Small intestine (tissue), 7 donors: ENCODE results near the gene SPIB. TPM values are rescaled to one million over a fixed set of nuclear protein-coding genes. Genes with fewer than 3 reads are reported as not detected.

Experiments used
- DNase-seq, 2 donors: peaks; one replicate each; pipeline versions ENCODE4 v3.0.0 to v3.0.0-alpha.2; 2013
- FAIRE-seq: peaks from 2 replicates; lab custom pipeline; 2012; peaks lifted over from hg19 to GRCh38; lab: Jason Lieb, UNC
- H3K27ac ChIP-seq, 3 donors: one replicate each; pipeline ENCODE4 v1.5.1; 2013; ENCODE audit warnings: low read length in 2 of 3, mild to moderate bottlenecking in 2 of 3, control low read depth in 1 of 3, inconsistent platforms in 1 of 3, low read depth in 1 of 3, moderate library complexity in 1 of 3
- H3K27me3 ChIP-seq, 3 donors: one replicate each; pipeline ENCODE4 v1.6.1; 2013; ENCODE audit warnings: low read length in 3 of 3, inconsistent platforms in 1 of 3; ENCODE audit not compliant: control insufficient read depth in 3 of 3, insufficient read depth in 3 of 3
- H3K36me3 ChIP-seq, 3 donors: one replicate each; pipeline ENCODE4 v1.6.1; 2013; ENCODE audit warnings: low read length in 3 of 3, inconsistent platforms in 1 of 3, low read depth in 1 of 3, mild to moderate bottlenecking in 1 of 3, moderate library complexity in 1 of 3; ENCODE audit not compliant: control insufficient read depth in 3 of 3, insufficient read depth in 2 of 3
- H3K4me1 ChIP-seq, 3 donors: one replicate each; pipeline ENCODE4 v1.6.1; 2013; ENCODE audit warnings: low read length in 2 of 3, inconsistent platforms in 1 of 3, low read depth in 1 of 3, mild to moderate bottlenecking in 1 of 3, moderate library complexity in 1 of 3; ENCODE audit not compliant: control insufficient read depth in 3 of 3, insufficient read depth in 2 of 3
- H3K4me3 ChIP-seq, 3 donors: one replicate each; pipeline ENCODE4 v1.5.1; 2013; ENCODE audit warnings: low read length in 3 of 3, control low read depth in 1 of 3, inconsistent platforms in 1 of 3, low read depth in 1 of 3, mild to moderate bottlenecking in 1 of 3, moderate library complexity in 1 of 3
- H3K9me3 ChIP-seq, 2 donors: one replicate each; pipeline ENCODE4 v1.6.1; 2013; ENCODE audit warnings: low read depth in 1 of 2, low read length in 1 of 2; ENCODE audit not compliant: control insufficient read depth in 2 of 2, insufficient read depth in 1 of 2
- WGBS, 3 donors: extraction: QIAGEN DNeasy Blood & Tissue Kit; methylation state at CpG; one replicate each; pipeline ENCODE4 v1.1.7; 2013; 5-methylcytosine and 5-hydroxymethylcytosine counted together
- polyA plus RNA-seq, 4 donors: library from polyadenylated mRNA; stranded (reverse) in 3 of 4; unstranded in 1 of 4; fragments of 200-250 nt in 3 of 4; fragments of 120-200 nt in 1 of 4; gene quantifications; one replicate each; pipeline versions ENCODE4 v1.2.1 to v1.2.3, GENCODE V29; 2013
- donor health status: healthy with polysubstance abuse.
- donor health status: control.
- donor health status: control.
- donor health status: Bipolar disorder and iron deficiency.
- donor health status: healthy.

Gene SPIB
- polyA plus RNA-seq, 4 donors = 16.6 to 44.3 (median 31.4) TPM

DNA sequence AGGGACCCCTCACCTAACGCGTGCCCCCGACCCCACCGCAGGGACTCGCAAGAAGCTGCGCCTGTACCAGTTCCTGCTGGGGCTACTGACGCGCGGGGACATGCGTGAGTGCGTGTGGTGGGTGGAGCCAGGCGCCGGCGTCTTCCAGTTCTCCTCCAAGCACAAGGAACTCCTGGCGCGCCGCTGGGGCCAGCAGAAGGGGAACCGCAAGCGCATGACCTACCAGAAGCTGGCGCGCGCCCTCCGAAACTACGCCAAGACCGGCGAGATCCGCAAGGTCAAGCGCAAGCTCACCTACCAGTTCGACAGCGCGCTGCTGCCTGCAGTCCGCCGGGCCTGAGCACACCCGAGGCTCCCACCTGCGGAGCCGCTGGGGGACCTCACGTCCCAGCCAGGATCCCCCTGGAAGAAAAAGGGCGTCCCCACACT lies 9.3 kb downstream of the SPIB start:
- Histone ChIP-seq H3K27ac (peak overlapping the region in 1 of 3 donors; percentile 39), H3K9me3 (no peaks in the 10 kb centered on the region), H3K4me3 (peak overlapping the region in 2 of 3 donors; percentile 1 to 37), H3K36me3 (no peaks in the 10 kb centered on the region), H3K27me3 (peaks cover 4 to 47% (median 4%) of the 10 kb centered on the region in 3 donors), H3K4me1 (peaks cover 0 to 17% (median 3%) of the 10 kb centered on the region in 3 donors)
- FAIRE-seq (no peak), DNase-seq (peak; percentile 66 to 91)
- 7 to 16% (median 10%) methylated on average over 35 to 38 of the region's 38 CpGs for WGBS, 3 donors

DNA sequence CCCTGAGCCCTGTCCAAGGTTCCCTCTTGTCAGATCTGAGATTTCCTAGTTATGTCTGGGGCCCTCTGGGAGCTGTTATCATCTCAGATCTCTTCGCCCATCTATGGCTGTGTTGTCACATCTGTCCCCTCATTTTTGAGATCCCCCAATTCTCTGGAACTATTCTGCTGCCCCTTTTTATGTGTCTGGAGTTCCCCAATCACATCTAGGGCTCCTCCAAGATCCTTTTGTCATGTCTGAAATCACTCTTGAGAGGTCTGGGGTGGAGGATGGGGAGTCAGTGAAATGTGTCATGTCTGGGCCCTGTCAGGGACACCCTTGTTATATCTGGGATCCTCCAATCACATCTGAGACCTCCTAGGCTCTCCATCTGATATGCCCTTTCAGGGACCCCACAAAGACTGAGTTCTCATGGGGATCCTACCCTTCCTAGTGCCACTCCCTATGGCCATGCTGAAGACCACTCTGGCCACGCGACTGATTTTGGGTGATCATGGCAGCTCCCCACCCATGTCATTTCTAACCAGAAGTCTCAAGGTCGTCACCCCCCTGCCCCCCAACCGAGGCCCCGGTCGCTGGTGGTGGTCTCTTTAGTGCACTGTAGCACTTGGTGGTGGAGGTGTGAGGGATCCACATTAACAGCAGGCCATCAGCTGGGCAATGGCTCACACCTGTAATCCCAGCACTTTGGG lies 10.2 kb downstream of the SPIB start:
- H3K27me3 ChIP-seq = peaks cover 4 to 52% (median 4%) of the 10 kb centered on the region in 3 donors
- no peak overlapping the region for H3K27ac ChIP-seq
- WGBS, 3 donors = 82 to 88% (median 87%) methylated on average over 7 of the region's 7 CpGs

DNA sequence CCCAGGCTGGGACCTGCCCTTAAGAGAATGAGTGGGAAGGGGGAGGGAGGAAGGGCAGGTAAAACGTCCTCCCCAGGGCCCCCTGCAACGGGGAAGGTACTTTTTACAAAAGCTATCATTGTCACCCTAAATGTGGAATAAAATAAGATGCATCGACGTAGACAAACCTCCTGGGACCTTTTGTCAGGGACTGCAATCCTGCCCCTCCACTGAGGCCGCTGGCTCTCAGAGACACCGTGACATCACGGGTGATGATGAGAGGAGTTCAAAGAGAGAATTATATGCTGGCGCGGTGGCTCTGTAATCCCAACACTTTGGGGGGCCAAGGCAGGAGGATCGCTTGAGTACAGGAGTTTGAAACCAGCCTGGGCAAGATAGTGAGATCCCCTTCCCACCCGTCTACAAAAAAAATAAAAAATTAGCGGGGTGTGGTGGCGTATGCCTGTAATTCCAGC lies 12.2 kb downstream of the SPIB start:
- peak overlapping the region in 1 of 3 donors; percentile 66 for H3K27ac ChIP-seq

More for the DNA sequence above, 10.2 kb downstream of the SPIB start:
- no peak for FAIRE-seq
- H3K4me1 ChIP-seq = peaks cover 0 to 17% (median 3%) of the 10 kb centered on the region in 3 donors
- H3K36me3 ChIP-seq = no peaks in the 10 kb centered on the region
- H3K9me3 ChIP-seq = no peaks in the 10 kb centered on the region
- H3K4me3 ChIP-seq = no peak overlapping the region
- no peak for DNase-seq

GRCh38 chr19:50431343-50432220 lies 12.8 kb downstream of the SPIB start:
- H3K27me3 ChIP-seq = peaks cover 4 to 52% (median 9%) of the 10 kb centered on the region in 3 donors
- FAIRE-seq (no peak), DNase-seq (peak; percentile 80 to 93)
- H3K9me3 ChIP-seq = no peaks in the 10 kb centered on the region
- peak overlapping the region in 2 of 3 donors; percentile 20 to 66 for H3K27ac ChIP-seq
- no peaks in the 10 kb centered on the region for H3K36me3 ChIP-seq
- WGBS, 3 donors = 1% methylated on average over 40 to 54 of the region's 54 CpGs
- peaks cover 0 to 17% (median 3%) of the 10 kb centered on the region in 3 donors for H3K4me1 ChIP-seq
- peak overlapping the region; percentile 48 to 63 (median 60) for H3K4me3 ChIP-seq

More for the DNA sequence above, 12.2 kb downstream of the SPIB start:
- H3K27me3 ChIP-seq = peaks cover 4 to 52% (median 6%) of the 10 kb centered on the region in 3 donors
- DNase-seq (no peak), FAIRE-seq (no peak)
- H3K9me3 ChIP-seq = no peaks in the 10 kb centered on the region
- no peaks in the 10 kb centered on the region for H3K36me3 ChIP-seq
- H3K4me1 ChIP-seq = peaks cover 0 to 17% (median 3%) of the 10 kb centered on the region in 3 donors
- 20 to 36% (median 25%) methylated on average over 13 of the region's 13 CpGs for WGBS, 3 donors
- peak overlapping the region in 1 of 3 donors; percentile 63 for H3K4me3 ChIP-seq

DNA sequence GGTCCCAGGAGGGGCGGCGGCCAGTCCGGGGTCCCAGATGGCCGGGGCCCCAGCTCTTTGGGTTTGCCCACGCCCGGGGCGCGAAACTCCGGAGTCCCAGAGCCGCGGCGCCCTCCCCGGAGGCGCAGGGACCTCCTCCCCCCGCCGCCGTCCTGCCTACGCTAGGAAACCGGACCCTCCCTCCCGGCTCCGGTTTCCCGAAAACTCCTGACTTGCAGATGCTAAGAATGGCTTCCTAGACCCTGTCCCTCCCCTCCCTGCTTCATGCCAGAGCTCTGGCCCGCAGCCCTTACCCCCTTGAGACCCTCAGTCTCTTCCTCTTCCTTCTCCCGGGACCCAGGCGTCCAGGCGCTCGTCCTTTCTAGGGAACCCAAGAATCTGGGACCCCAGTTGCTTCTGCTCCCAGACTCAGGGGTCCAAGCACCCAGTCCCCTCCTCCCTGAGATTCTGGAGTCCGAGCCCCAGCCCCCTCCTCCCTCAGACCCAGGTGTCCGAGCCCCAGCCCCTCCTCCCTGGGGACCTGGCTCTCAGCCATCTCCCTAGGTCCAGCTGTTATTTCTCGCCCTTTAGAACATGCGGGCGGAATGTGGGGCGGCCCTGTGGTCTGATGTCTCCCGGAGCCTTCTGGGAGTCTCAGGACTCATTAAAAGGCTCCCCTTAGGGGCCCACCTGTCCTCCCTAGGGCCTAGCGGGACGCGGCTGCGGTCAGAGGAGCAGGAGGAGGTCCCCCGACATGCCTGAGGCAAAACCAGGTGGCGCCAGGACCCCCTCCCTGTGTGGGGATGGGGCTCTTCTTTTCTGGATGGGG lies 13.7 kb downstream of the SPIB start, which contains the start of gene MYBPC2:
Gene MYBPC2 (plus strand): TSS at position 672 of the 808 bp plus-strand sequence. CDS start 62 bp downstream, at position 734.
- 3 to 8% (median 3%) methylated on average over 26 to 40 of the region's 40 CpGs for WGBS, 3 donors
- no peaks in the 10 kb centered on the region for H3K9me3 ChIP-seq
- H3K36me3 ChIP-seq = no peaks in the 10 kb centered on the region
- peak within 1 kb of the TSS in 2 of 3 donors; percentile 20 to 45 for H3K27ac ChIP-seq
- peak within 1 kb of the TSS; percentile 48 to 63 (median 60) for H3K4me3 ChIP-seq
- DNase-seq (peak in 1 of 2 donors; percentile 51), FAIRE-seq (no peak)
- peaks cover 4 to 50% (median 9%) of the 10 kb centered on the region in 3 donors for H3K27me3 ChIP-seq
- peaks cover 0 to 17% (median 3%) of the 10 kb centered on the region in 3 donors for H3K4me1 ChIP-seq

DNA sequence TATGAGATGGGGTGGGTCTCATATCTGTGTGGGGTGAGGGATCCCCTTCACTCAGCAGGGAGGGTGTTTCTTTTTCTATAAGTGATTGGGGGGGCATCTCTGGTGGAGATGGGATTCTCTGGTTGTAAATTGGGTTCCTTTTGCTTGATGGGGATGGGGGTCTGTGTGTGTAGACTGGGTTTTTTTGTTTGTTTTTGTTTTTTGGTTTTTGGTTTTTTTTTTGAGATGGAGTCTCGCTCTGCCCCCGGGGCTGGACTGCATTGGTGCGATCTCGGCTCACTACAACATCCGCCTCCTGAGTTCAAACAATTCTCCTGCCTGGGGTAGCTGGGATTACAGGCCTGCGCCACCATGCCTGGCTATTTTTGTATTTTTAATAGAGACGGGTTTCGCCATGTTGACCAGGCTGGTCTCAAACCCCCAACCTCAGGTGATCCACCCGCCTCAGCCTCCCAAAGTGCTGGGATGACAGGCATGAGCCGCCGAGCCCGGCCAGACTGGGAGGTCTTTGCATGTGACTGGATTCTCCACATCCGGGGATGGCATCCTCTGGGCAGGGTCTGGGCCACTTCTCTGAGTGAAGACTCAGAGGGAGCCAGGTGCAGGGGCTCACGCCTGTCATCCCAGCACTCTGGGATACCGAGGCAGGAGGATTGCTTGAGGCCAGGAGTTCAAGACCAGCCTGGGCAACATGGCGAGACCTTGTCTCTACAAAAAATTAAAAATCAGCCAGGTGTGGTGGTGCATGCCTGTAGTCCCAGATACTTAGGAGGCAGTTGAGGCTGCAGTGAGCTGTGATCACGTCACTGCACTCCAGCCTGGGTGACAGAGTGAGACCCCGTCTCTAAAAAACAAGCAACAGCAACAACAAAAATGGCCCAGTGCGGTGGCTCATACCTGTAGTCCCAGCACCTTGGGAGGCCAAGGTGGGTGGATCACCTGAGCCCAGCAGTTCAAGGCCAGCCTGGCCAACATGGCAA lies 14.8 kb downstream of the SPIB start:
- Histone ChIP-seq H3K36me3 (no peaks in the 10 kb centered on the region), H3K27me3 (peaks cover 4 to 41% (median 9%) of the 10 kb centered on the region in 3 donors), H3K27ac (no peak overlapping the region), H3K4me1 (peaks cover 0 to 13% (median 3%) of the 10 kb centered on the region in 3 donors), H3K4me3 (no peak overlapping the region), H3K9me3 (no peaks in the 10 kb centered on the region)
- FAIRE-seq (no peak), DNase-seq (no peak)
- 74 to 78% (median 74%) methylated on average over 19 of the region's 19 CpGs for WGBS, 3 donors

- FAIRE-seq (no peak), DNase-seq (no peak)
- peaks cover 0 to 13% (median 3%) of the 10 kb centered on the region in 3 donors for H3K4me1 ChIP-seq
- H3K27me3 ChIP-seq = peaks cover 4 to 32% (median 9%) of the 10 kb centered on the region in 3 donors
- no peaks in the 10 kb centered on the region for H3K36me3 ChIP-seq
- H3K9me3 ChIP-seq = no peaks in the 10 kb centered on the region
- 38 to 42% (median 41%) methylated on average over 12 of the region's 12 CpGs for WGBS, 3 donors
- H3K27ac ChIP-seq = no peak overlapping the region
- H3K4me3 ChIP-seq = no peak overlapping the region
Observed at GRCh38 chr19:50434525-50434924, 15.8 kb downstream of the SPIB start.
